Measurements from ENCODE around the gene ORAI3.

Gene ORAI3

GRCh38 chr16:30985401-30986128 is 36.7 kb downstream of the ORAI3 start:
- H3K4me3 ChIP-seq (ENCODE audit: low read depth, low read length): peak overlapping the region; percentile 30
- TF ChIP-seq, protein P1, sequence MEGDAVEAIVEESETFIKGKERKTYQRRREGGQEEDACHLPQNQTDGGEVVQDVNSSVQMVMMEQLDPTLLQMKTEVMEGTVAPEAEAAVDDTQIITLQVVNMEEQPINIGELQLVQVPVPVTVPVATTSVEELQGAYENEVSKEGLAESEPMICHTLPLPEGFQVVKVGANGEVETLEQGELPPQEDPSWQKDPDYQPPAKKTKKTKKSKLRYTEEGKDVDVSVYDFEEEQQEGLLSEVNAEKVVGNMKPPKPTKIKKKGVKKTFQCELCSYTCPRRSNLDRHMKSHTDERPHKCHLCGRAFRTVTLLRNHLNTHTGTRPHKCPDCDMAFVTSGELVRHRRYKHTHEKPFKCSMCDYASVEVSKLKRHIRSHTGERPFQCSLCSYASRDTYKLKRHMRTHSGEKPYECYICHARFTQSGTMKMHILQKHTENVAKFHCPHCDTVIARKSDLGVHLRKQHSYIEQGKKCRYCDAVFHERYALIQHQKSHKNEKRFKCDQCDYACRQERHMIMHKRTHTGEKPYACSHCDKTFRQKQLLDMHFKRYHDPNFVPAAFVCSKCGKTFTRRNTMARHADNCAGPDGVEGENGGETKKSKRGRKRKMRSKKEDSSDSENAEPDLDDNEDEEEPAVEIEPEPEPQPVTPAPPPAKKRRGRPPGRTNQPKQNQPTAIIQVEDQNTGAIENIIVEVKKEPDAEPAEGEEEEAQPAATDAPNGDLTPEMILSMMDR (IDR thresholded peaks at IDR 0.05; ENCODE audit: low read depth, low read length): peak; percentile 72
- H3K27ac ChIP-seq: peak overlapping the region; percentile 83
- H3K36me3 ChIP-seq: peaks cover 45% of the 10 kb centered on the region
- H3K27me3 ChIP-seq (ENCODE audit: insufficient read depth, low read depth, severe bottlenecking): no peaks in the 10 kb centered on the region
- DNase-seq: peak; percentile 90
- H3K9me3 ChIP-seq (ENCODE audit: severe bottlenecking): no peaks in the 10 kb centered on the region

DNA sequence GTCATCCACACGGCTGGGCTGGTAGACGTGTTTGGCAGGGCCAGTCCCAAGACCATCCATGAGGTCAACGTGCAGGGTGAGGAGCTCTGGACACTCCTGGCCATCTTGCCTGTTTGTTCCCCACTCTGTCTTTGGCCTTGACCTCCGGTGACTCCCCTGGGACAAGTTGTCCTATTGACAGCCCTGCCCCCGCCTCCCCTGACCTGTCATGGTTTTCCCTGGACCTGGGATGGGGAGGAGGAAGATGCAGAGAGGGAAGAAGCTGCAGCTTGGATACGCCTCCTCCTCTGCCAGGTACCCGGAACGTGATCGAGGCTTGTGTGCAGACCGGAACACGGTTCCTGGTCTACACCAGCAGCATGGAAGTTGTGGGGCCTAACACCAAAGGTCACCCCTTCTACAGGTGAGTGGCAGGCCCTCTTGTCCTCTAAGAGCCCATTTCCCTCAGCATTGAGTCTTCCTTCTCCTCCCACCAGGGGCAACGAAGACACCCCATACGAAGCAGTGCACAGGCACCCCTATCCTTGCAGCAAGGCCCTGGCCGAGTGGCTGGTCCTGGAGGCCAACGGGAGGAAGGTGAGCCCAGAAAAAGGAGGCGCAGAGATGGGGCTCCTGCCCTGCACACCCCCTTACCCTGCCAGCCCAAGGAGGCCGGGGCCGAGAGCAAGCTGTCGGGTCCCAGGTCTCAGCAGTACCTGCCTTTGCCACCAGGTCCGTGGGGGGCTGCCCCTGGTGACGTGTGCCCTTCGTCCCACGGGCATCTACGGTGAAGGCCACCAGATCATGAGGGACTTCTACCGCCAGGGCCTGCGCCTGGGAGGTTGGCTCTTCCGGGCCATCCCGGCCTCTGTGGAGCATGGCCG is 37.5 kb downstream of the ORAI3 start:
- no peaks in the 10 kb centered on the region for H3K9me3 ChIP-seq (ENCODE audit: severe bottlenecking)
- H3K36me3 ChIP-seq: peaks cover 40% of the 10 kb centered on the region
- no peak for DNase-seq
- no peak overlapping the region for H3K4me3 ChIP-seq (ENCODE audit: low read depth, low read length)
- peak overlapping the region; percentile 83; the same call in 1 of the 2 replicates for H3K27ac ChIP-seq
- TF ChIP-seq, protein P1 (IDR thresholded peaks at IDR 0.05; ENCODE audit: low read depth, low read length): 0 out of 2 replicates have a peak, but pooled peaks have one; percentile 2
- H3K27me3 ChIP-seq (ENCODE audit: insufficient read depth, low read depth, severe bottlenecking): no peaks in the 10 kb centered on the region

DNA sequence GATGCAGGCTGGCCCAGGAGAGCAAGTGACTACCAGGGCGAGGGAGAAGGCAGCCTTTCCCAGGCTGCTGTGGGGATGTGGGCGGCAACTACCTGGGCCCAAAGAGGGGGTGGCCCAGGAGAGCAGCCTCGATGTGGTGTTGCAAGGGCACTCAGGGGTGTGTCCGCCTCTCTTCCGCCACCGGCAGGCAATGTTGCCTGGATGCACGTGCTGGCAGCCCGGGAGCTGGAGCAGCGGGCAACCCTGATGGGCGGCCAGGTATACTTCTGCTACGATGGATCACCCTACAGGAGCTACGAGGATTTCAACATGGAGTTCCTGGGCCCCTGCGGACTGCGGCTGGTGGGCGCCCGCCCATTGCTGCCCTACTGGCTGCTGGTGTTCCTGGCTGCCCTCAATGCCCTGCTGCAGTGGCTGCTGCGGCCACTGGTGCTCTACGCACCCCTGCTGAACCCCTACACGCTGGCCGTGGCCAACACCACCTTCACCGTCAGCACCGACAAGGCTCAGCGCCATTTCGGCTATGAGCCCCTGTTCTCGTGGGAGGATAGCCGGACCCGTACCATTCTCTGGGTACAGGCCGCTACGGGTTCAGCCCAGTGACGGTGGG is 38.8 kb downstream of the ORAI3 start:
- no peaks in the 10 kb centered on the region for H3K27me3 ChIP-seq (ENCODE audit: insufficient read depth, low read depth, severe bottlenecking)
- TF ChIP-seq, protein P1 (IDR thresholded peaks at IDR 0.05; ENCODE audit: low read depth, low read length): no peak
- peaks cover 32% of the 10 kb centered on the region for H3K36me3 ChIP-seq
- H3K9me3 ChIP-seq (ENCODE audit: severe bottlenecking): no peaks in the 10 kb centered on the region
- no peak for DNase-seq
- no peak overlapping the region for H3K27ac ChIP-seq
- H3K4me3 ChIP-seq (ENCODE audit: low read depth, low read length): no peak overlapping the region

GRCh38 chr16:30989469-30990047 is 40.7 kb downstream of the ORAI3 start:
- H3K9me3 ChIP-seq (ENCODE audit: severe bottlenecking): no peaks in the 10 kb centered on the region
- peak overlapping the region; percentile 40; the same call in 1 of the 2 replicates for H3K27ac ChIP-seq
- peaks cover 22% of the 10 kb centered on the region for H3K36me3 ChIP-seq
- TF ChIP-seq, protein P1 (IDR thresholded peaks at IDR 0.05; ENCODE audit: low read depth, low read length): no peak
- DNase-seq: no peak
- H3K4me3 ChIP-seq (ENCODE audit: low read depth, low read length): no peak overlapping the region
- no peaks in the 10 kb centered on the region for H3K27me3 ChIP-seq (ENCODE audit: insufficient read depth, low read depth, severe bottlenecking)

DNA sequence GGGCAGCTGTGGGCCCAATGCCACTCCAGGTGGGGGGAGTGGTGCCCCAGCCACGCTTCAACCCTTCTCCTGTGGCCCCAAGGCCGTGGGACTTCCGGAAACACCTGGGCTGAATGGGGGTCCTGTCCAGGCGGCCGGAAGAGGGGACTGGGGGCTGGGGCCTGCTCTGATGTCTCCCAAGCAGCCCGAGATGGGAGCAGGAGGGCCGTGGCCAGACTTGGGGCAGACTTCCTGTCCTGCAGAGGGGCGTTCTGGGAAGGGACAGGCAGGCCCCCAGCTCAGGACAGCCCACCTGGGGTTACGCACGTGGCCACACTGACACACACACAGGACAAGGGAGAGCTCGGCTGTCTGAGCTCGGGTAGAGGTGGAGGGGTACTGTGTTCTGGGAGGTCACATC is 41.2 kb downstream of the ORAI3 start:
- peaks cover 18% of the 10 kb centered on the region for H3K36me3 ChIP-seq
- no peak overlapping the region for H3K4me3 ChIP-seq (ENCODE audit: low read depth, low read length)
- no peaks in the 10 kb centered on the region for H3K27me3 ChIP-seq (ENCODE audit: insufficient read depth, low read depth, severe bottlenecking)
- no peak for DNase-seq
- no peaks in the 10 kb centered on the region for H3K9me3 ChIP-seq (ENCODE audit: severe bottlenecking)
- no peak overlapping the region for H3K27ac ChIP-seq
- TF ChIP-seq, protein P1 (IDR thresholded peaks at IDR 0.05; ENCODE audit: low read depth, low read length): no peak

Measured in WERI-Rb-1 (cell line).